ENCODE measurements around the gene FLNB. TPM values are rescaled to one million over a fixed set of nuclear protein-coding genes. Genes with fewer than 3 reads are reported as not detected.

The FLNB gene
- total and polyA plus RNA-seq, 9 of the 15 experiments (the other 6 are each of a cell fraction or from before 2014, with no cell fraction given) = 9.4 to 48.1 (median 25.6) TPM

GRCh38 chr3:57974796-57975388 lies 33.3 kb upstream of the FLNB start (continued):
- TF ChIP-seq, protein P1, sequence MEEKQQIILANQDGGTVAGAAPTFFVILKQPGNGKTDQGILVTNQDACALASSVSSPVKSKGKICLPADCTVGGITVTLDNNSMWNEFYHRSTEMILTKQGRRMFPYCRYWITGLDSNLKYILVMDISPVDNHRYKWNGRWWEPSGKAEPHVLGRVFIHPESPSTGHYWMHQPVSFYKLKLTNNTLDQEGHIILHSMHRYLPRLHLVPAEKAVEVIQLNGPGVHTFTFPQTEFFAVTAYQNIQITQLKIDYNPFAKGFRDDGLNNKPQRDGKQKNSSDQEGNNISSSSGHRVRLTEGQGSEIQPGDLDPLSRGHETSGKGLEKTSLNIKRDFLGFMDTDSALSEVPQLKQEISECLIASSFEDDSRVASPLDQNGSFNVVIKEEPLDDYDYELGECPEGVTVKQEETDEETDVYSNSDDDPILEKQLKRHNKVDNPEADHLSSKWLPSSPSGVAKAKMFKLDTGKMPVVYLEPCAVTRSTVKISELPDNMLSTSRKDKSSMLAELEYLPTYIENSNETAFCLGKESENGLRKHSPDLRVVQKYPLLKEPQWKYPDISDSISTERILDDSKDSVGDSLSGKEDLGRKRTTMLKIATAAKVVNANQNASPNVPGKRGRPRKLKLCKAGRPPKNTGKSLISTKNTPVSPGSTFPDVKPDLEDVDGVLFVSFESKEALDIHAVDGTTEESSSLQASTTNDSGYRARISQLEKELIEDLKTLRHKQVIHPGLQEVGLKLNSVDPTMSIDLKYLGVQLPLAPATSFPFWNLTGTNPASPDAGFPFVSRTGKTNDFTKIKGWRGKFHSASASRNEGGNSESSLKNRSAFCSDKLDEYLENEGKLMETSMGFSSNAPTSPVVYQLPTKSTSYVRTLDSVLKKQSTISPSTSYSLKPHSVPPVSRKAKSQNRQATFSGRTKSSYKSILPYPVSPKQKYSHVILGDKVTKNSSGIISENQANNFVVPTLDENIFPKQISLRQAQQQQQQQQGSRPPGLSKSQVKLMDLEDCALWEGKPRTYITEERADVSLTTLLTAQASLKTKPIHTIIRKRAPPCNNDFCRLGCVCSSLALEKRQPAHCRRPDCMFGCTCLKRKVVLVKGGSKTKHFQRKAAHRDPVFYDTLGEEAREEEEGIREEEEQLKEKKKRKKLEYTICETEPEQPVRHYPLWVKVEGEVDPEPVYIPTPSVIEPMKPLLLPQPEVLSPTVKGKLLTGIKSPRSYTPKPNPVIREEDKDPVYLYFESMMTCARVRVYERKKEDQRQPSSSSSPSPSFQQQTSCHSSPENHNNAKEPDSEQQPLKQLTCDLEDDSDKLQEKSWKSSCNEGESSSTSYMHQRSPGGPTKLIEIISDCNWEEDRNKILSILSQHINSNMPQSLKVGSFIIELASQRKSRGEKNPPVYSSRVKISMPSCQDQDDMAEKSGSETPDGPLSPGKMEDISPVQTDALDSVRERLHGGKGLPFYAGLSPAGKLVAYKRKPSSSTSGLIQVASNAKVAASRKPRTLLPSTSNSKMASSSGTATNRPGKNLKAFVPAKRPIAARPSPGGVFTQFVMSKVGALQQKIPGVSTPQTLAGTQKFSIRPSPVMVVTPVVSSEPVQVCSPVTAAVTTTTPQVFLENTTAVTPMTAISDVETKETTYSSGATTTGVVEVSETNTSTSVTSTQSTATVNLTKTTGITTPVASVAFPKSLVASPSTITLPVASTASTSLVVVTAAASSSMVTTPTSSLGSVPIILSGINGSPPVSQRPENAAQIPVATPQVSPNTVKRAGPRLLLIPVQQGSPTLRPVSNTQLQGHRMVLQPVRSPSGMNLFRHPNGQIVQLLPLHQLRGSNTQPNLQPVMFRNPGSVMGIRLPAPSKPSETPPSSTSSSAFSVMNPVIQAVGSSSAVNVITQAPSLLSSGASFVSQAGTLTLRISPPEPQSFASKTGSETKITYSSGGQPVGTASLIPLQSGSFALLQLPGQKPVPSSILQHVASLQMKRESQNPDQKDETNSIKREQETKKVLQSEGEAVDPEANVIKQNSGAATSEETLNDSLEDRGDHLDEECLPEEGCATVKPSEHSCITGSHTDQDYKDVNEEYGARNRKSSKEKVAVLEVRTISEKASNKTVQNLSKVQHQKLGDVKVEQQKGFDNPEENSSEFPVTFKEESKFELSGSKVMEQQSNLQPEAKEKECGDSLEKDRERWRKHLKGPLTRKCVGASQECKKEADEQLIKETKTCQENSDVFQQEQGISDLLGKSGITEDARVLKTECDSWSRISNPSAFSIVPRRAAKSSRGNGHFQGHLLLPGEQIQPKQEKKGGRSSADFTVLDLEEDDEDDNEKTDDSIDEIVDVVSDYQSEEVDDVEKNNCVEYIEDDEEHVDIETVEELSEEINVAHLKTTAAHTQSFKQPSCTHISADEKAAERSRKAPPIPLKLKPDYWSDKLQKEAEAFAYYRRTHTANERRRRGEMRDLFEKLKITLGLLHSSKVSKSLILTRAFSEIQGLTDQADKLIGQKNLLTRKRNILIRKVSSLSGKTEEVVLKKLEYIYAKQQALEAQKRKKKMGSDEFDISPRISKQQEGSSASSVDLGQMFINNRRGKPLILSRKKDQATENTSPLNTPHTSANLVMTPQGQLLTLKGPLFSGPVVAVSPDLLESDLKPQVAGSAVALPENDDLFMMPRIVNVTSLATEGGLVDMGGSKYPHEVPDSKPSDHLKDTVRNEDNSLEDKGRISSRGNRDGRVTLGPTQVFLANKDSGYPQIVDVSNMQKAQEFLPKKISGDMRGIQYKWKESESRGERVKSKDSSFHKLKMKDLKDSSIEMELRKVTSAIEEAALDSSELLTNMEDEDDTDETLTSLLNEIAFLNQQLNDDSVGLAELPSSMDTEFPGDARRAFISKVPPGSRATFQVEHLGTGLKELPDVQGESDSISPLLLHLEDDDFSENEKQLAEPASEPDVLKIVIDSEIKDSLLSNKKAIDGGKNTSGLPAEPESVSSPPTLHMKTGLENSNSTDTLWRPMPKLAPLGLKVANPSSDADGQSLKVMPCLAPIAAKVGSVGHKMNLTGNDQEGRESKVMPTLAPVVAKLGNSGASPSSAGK (IDR thresholded peaks at IDR 0.05) = no peak
- TF ChIP-seq CSDE1 (IDR thresholded peaks at IDR 0.05) (no peak), C11orf30 (IDR thresholded peaks at IDR 0.05; ENCODE audit: low read depth) (peak; percentile 63), BACH1 (tag; IDR thresholded peaks at IDR 0.05) (peak; percentile 31; the same call in 1 of the 2 replicates), EP300 (IDR thresholded peaks at IDR 0.05; ENCODE audit: low read length) (peak; percentile 47), ARID1B (IDR thresholded peaks at IDR 0.05) (peak; percentile 63), PATZ1 (CRISPR knock-in tag; IDR thresholded peaks at IDR 0.05; ENCODE audit: borderline replicate concordance) (no peak), ZNF316 (IDR thresholded peaks at IDR 0.05) (0 out of 2 replicates have a peak, but pooled peaks have one; percentile 10), TRIM24 (IDR thresholded peaks at IDR 0.05) (peak in 1 of 2 experiments; percentile 62; a peak in 1 of 4 replicates), JUND (IDR thresholded peaks at IDR 0.05; ENCODE audit: borderline replicate concordance, low read depth, low read length) (peak; percentile 88), JUND (tag; IDR thresholded peaks at IDR 0.05; ENCODE audit: borderline replicate concordance, low read depth, low read length) (peak; percentile 84; the same call in 2 of the 3 replicates), FOS (IDR thresholded peaks at IDR 0.05; ENCODE audit: extremely low read depth, insufficient read length) (peak; percentile 15)
- TF ChIP-seq, protein P2, sequence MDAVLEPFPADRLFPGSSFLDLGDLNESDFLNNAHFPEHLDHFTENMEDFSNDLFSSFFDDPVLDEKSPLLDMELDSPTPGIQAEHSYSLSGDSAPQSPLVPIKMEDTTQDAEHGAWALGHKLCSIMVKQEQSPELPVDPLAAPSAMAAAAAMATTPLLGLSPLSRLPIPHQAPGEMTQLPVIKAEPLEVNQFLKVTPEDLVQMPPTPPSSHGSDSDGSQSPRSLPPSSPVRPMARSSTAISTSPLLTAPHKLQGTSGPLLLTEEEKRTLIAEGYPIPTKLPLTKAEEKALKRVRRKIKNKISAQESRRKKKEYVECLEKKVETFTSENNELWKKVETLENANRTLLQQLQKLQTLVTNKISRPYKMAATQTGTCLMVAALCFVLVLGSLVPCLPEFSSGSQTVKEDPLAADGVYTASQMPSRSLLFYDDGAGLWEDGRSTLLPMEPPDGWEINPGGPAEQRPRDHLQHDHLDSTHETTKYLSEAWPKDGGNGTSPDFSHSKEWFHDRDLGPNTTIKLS (IDR thresholded peaks at IDR 0.05; ENCODE audit: borderline replicate concordance, low read depth) = no peak

Data from K562 (cell line).